ENCODE data around the gene IL1RAPL2. TPM values are rescaled to one million over a fixed set of nuclear protein-coding genes. Genes with fewer than 3 reads are reported as not detected.

IL1RAPL2 gene
- total RNA-seq, 1 donor from 2014 or later: 0.58 TPM

DNA sequence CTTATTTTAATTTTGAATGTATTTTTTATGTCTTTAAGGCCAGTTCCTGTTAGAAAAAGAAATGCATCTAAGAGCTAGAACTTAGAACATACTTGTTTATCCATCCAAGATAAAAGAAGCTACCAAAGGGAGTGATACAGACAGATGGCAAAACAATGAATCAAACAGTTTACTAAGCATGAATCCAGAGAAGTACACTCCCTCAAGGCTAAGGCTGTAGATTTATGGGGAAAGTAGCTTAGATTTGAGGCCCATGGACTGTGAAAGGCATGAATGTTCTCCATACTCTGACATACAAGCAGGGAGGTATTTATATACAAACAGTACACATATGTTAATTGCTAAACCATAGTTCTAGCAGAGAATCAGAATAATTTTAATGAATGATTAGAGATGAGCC, 1001.1 kb downstream of the IL1RAPL2 start:
- Mint-ChIP-seq H3K4me1 (no peaks in the 10 kb centered on the region), H3K4me3 (no peak overlapping the region), H3K9me3 (peaks cover 6% of the 10 kb centered on the region), H3K36me3 (ENCODE audit: low read depth) (no peaks in the 10 kb centered on the region), H3K27ac (ENCODE audit: unreplicated experiment) (no peak overlapping the region), H3K27me3 (ENCODE audit: low read depth) (no peaks in the 10 kb centered on the region)
- DNase-seq (ENCODE audit: low read depth, low spot score): no peak
- TF ChIP-seq, protein P1, sequence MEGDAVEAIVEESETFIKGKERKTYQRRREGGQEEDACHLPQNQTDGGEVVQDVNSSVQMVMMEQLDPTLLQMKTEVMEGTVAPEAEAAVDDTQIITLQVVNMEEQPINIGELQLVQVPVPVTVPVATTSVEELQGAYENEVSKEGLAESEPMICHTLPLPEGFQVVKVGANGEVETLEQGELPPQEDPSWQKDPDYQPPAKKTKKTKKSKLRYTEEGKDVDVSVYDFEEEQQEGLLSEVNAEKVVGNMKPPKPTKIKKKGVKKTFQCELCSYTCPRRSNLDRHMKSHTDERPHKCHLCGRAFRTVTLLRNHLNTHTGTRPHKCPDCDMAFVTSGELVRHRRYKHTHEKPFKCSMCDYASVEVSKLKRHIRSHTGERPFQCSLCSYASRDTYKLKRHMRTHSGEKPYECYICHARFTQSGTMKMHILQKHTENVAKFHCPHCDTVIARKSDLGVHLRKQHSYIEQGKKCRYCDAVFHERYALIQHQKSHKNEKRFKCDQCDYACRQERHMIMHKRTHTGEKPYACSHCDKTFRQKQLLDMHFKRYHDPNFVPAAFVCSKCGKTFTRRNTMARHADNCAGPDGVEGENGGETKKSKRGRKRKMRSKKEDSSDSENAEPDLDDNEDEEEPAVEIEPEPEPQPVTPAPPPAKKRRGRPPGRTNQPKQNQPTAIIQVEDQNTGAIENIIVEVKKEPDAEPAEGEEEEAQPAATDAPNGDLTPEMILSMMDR (conservative IDR thresholded peaks at IDR 0.05): no peak

DNA sequence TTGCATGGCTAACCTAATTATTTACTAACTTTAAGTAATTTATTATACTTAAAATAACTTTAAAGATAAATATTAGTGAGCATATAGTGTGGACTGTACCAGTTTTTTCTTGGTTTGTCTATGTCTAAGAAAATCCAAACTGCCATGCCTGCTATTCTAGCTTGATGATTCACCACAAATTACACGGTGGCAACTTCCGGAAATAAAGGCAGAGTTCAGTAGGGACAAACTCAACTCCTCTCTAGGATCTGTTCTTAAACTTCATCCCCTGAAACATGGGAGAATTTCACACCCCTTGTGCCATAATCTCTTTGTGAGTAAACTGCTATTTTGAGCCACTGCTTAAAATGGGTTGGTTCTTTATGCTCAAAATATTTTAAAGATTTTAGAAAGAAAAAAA, 1042.7 kb downstream of the IL1RAPL2 start:
- TF ChIP-seq, protein P1 (conservative IDR thresholded peaks at IDR 0.05): no peak
- Mint-ChIP-seq H3K4me3 (no peak overlapping the region), H3K4me1 (no peaks in the 10 kb centered on the region), H3K9me3 (peaks cover 10% of the 10 kb centered on the region), H3K36me3 (ENCODE audit: low read depth) (no peaks in the 10 kb centered on the region), H3K27me3 (ENCODE audit: low read depth) (no peaks in the 10 kb centered on the region), H3K27ac (ENCODE audit: unreplicated experiment) (no peak overlapping the region)
- DNase-seq (ENCODE audit: low read depth, low spot score): no peak

DNA sequence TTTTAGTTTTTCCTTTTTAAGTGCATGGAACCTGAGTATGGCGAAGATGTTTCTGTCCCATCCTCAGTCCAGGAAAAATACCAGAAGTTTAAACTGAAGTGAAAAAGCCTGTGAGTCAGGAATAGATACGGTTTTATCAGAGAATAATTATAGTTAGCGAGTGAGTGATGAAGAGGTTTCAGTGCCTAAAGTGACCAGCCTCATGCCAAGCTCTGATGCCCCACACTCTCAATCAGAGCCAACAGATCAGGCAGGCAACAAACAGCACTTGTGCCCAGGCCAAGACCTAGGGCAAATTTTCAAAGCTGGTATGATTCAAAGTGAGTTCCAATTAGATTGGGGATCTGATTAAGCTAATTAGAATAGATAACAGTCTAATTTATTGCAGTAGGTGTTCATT, 1043.5 kb downstream of the IL1RAPL2 start:
- H3K36me3 Mint-ChIP-seq (ENCODE audit: low read depth): no peaks in the 10 kb centered on the region
- TF ChIP-seq, protein P1 (conservative IDR thresholded peaks at IDR 0.05): no peak
- peaks cover 10% of the 10 kb centered on the region for H3K9me3 Mint-ChIP-seq

DNA sequence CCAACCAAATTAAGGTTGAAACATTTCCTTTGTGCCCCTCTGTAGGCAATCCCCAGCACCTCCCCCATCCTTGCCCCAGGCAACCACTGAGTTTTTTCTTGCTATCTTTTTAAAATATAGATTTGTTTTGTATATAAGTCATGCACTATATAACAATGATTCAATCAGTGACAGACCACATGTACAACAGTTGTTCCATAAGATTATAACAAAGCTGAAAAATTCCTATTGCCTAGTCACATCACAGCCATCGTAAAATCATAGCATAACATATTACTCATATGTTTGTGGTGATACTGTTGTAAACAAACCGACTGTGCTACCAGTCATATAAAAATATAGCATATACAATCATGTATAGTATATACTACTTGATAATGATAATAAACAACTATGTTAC, 1044.4 kb downstream of the IL1RAPL2 start:
- no peak for DNase-seq (ENCODE audit: low read depth, low spot score)
- Mint-ChIP-seq H3K27ac (ENCODE audit: unreplicated experiment) (no peak overlapping the region), H3K9me3 (peaks cover 5% of the 10 kb centered on the region), H3K4me1 (no peaks in the 10 kb centered on the region), H3K27me3 (ENCODE audit: low read depth) (no peaks in the 10 kb centered on the region), H3K36me3 (ENCODE audit: low read depth) (no peaks in the 10 kb centered on the region), H3K4me3 (no peak overlapping the region)
- TF ChIP-seq, protein P1 (conservative IDR thresholded peaks at IDR 0.05): no peak

More for the DNA sequence above, 1043.5 kb downstream of the IL1RAPL2 start:
- Mint-ChIP-seq H3K4me1 (no peaks in the 10 kb centered on the region), H3K27ac (ENCODE audit: unreplicated experiment) (no peak overlapping the region), H3K27me3 (ENCODE audit: low read depth) (no peaks in the 10 kb centered on the region), H3K4me3 (no peak overlapping the region)
- no peak for DNase-seq (ENCODE audit: low read depth, low spot score)

DNA sequence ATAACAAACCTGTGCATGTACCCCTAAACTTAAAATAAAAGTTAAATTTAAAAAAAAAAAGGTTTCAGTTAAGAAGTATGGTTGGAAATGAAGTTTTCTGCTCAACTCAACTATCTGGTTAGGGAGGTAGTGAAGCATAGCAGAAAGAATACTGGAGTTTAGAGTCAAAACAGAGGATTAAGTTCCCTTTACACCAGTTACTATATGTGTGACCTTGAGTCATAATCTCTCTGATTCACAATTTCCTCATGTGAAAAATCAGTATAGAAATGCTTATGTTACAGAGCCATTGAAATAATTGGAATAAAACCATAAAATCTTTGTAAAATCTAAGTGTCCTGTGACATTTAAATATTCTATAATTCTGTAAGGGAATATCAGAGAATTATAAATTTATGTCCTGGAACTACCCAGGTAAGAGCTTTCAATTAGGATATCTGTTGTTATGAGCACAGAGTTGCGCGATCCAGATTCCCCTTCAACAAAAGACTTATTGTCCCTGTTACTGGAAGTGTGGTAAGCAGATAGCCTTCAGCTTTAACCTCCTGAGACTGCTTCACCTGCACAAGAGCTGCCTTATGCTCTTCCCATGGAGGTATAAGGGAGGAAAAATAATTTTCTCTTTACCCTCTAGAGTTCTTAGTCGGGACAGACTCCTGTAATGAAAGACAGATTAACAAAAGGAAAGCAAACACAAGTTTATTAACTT, 1052.5 kb downstream of the IL1RAPL2 start:
- H3K4me3 Mint-ChIP-seq: no peak overlapping the region
- no peaks in the 10 kb centered on the region for H3K36me3 Mint-ChIP-seq (ENCODE audit: low read depth)
- H3K27me3 Mint-ChIP-seq (ENCODE audit: low read depth): no peaks in the 10 kb centered on the region
- TF ChIP-seq, protein P1 (conservative IDR thresholded peaks at IDR 0.05): no peak
- no peaks in the 10 kb centered on the region for H3K4me1 Mint-ChIP-seq
- DNase-seq (ENCODE audit: low read depth, low spot score): no peak
- no peaks in the 10 kb centered on the region for H3K9me3 Mint-ChIP-seq
- H3K27ac Mint-ChIP-seq (ENCODE audit: unreplicated experiment): no peak overlapping the region
